GM21367 (cell line): ENCODE measurements around the gene SCN8A.
"Not testable (repeated sequence)": the region's sequence is repeated elsewhere in the genome, so short reads cannot be mapped to it uniquely, and the experiment has no call there.

Source experiments
- ATAC-seq: cut with Tn5 transposase; IDR thresholded peaks from one replicate; pipeline ENCODE4 v1.9.1; 2021; ENCODE audit not compliant: unreplicated experiment

SCN8A gene

GRCh38 chr12:51591016-51591901, at the start of gene SCN8A:
Gene SCN8A, plus strand, starts transcription at chr12:51591233. Its CDS starts 71,585 bp downstream, at chr12:51662818.
- no peak for ATAC-seq

DNA sequence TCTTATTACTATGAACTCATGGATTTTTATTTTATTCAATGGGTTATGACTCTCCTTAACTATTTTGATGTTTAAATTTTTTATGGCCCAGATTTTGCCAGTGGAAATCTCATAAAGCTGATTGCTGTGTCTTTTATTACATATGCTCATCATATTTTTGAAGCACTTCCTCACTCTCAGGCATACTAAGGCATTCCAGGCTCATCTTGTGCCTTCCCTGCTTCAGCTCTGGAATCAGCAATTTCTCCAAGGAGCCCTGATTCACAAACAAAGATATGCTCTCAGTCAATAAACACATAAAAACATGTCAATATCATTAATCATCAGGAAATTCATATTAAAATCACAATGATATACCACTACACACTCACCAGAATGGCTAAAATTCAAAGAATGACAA, 44.9 kb upstream of the SCN8A start:
- ATAC-seq, result no peak

DNA sequence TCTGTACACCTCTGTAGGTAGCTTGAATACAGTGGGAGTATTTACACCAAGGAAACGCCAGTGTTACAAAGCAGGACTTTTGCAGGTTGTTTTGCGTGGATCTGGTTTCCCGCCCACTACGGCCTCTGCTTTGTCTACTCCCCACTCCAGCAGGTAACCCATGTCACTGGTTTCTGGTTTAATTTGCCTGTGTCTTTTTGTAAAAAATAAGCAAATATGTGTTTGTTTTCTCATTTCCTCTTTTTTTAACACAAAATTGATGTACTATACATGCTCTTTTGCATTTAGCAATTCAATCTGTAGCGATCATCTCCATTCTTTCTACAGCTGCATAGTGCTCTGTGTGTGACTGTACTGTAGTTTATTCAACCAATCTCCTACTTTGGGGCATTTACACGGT, 43.4 kb upstream of the SCN8A start:
- no peak for ATAC-seq

GRCh38 chr12:51548241-51548640, 42.8 kb upstream of the SCN8A start:
- ATAC-seq, result no peak

DNA sequence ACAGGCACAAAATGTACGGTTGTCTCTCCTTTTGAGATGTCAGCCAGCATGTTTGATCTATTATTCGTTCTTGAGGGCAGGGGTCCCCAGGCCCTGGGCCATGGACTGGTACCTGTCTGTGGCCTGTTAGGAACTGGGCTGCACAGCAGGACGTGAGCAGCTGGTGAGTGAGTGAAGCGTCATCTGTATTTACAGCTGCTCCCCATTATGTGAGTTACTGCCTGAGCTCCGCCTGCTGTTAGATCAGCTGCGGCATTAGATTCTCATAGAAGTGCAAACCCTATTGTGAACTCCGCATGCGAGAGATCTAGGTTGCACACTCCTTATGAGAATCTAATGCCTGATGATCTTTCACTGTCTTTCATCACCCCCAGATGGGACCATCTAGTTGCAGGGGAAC, 41.4 kb upstream of the SCN8A start:
- no peak for ATAC-seq

DNA sequence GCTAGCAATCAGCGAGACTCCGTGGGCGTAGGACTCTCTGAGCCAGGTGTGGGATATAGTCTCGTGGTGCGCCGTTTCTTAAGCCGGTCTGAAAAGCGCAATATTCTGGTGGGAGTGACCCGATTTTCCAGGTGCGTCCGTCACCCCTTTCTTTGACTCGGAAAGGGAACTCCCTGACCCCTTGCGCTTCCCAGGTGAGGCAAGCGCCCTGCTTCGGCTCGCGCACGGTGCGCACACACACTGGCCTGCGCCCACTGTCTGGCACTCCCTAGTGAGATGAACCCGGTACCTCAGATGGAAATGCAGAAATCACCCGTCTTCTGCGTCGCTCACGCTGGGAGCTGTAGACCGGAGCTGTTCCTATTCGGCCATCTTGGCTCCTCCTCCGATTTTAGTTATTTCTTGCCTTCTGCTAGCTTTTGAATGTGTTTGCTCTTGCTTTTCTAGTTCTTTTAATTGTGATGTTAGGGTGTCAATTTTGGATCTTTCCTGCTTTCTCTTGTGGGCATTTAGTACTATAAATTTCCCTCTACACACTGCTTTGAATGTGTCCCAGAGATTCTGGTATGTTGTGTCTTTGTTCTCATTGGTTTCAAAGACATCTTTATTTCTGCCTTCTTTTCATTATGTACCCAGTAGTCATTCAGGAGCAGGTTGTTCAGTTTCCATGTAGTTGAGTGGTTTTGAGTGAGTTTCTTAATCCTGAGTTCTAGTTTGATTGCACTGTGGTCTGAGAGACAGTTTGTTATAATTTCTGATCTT, 22.6 kb upstream of the SCN8A start:
- not testable (repeated sequence) for ATAC-seq

DNA sequence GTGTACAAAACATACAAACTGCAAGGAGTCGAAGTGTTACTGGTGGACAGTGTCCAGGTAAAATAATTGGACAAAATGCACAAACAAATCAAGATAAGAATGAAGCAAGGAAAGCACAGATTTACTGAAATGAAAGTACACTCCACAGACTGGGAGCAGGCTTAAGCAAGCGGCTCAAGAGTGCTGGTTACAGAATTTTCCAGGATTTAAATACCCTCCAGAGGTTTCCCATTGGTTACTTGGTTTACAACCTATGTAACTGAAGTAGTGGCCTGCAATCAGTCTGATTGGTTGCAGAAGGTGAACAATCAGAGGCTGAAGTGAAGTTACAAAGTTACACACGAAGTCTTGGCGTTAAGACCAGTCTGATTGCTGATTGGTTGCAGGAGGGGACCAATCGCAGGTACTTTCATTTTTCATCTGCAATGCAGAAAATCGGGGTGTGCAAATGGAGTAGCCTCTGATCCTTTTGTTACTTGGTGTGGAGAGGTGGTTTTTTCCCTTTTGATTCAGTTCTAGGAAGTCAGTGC, 11.6 kb upstream of the SCN8A start:
- no peak for ATAC-seq

DNA sequence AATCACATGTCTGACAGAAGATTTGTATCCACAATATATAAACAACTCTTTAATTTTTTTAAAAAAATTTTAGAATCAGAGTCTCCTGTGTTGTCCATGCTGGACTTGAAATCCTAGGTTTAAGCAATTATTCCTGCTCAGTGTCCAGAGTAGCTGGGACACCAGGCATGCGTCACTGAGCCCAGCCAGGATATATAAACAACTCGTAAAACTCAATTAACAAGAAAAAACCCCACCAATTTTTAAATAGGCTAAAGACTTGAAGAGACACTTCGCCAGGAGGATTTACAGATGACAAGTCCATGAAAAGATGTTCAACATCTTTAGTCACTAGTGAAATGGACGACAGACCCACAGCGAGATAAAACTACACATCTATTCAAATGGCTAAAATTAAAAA, 2.0 kb upstream of the SCN8A start:
- ATAC-seq, result no peak

DNA sequence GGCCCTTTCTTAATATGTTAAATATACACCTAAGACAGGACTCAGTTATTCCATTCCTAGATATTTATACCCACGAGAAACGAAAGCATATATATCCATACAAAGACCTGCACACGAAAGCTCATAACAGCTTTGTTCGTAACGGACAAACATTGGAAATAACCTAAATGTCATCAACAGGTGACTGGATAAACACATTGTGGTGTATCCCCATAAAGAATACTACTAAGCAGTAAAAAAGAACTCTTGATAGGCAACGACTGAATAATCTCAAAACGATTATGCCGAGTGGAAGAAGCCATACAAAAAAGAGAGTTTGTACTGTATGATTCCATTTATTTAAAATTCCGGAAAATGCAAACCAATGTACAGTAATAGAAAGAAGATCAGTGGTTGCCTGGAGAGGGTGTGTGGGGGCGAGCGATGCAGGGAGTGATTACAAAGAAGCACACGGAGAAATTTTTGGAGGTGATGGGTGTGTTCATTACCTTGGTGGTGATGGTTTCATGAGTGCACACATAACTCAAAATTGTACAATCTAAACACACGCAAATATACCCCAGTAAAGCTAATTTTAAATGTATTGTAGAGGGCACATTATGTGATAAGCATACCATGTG, 1.4 kb upstream of the SCN8A start:
- ATAC-seq, result no peak

GRCh38 chr12:51590347-51591015, 552 bp upstream of the SCN8A start:
- ATAC-seq, result peak; percentile 55

DNA sequence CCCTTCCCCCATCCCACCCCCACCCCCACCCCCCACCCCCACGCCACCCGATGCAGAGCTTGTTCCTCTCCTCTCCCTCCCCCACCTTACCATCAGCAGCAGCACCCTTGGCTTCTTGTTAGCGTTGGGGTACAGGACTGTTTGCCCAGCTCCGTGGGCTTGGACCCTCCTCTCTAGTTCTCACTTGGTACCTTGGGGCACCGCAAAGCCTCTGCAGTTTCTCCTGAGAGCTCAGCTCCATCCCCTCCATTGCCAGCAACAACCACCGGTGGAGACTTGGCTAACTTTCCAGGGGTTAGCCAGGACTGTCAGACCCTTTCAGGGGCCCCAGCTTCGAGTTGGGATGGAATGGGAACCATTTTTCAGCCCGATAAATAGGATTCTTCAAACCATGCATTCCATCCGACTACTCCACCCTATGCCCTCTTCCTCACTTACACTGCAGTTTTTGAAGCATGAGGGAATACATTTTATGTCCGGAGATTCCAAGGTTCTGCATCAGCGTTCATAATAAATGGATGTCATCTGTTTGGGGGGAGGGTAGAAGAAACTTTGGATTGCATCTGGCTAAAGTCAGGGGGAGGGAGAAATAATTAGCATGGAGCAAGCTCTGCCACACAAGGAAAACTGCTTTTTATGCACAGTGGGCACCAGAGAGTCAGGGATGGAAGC, 1.1 kb downstream of the SCN8A start:
- ATAC-seq, result no peak

GRCh38 chr12:51593021-51593420, 2.0 kb downstream of the SCN8A start:
- ATAC-seq, result no peak

DNA sequence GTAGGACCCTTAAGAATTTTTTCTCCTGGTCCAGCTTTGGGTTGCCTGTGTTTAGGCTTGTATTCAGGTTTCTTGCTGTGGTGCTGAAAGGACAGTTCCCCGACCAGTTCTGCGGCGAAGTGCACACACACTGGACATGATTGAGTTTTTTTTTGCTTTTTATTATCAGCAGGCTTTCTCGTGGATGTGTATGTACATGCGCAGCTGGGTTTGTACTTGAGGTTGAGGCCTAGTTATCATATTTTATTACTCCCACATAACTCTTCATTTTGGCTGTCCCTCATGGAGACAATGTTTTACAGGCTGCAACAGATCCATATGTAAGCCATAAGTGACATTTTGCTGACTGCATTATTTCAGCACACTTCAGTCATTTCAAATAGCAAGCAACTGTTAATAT, 2.5 kb downstream of the SCN8A start:
- ATAC-seq, result no peak

- no peak for ATAC-seq
These were observed 7.1 kb downstream of the SCN8A start for GRCh38 chr12:51598156-51598555.

- no peak for ATAC-seq
These were observed 9.7 kb downstream of the SCN8A start for GRCh38 chr12:51600721-51601120.

- ATAC-seq, result no peak
These were observed 10.2 kb downstream of the SCN8A start for GRCh38 chr12:51601241-51601640.

DNA sequence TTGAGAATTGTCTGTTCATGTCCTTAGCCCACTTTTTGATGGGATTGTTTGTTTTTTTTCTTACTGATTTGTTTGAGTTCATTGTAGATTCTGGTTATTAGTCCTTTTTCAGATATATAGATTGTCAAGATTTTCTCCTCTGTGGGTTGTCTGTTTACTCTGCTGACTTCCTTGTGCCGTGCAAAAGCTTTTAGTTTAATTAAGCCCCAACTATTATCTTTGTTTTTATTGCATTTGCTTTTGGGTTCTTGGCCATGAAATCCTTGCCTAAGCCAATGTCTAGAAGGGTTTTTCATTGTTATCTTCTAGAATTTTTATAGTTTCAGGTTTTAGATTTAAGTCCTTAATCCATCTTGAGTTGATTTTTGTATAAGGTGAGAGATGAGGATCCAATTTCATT, 14.9 kb downstream of the SCN8A start:
- ATAC-seq, result not testable (repeated sequence)

DNA sequence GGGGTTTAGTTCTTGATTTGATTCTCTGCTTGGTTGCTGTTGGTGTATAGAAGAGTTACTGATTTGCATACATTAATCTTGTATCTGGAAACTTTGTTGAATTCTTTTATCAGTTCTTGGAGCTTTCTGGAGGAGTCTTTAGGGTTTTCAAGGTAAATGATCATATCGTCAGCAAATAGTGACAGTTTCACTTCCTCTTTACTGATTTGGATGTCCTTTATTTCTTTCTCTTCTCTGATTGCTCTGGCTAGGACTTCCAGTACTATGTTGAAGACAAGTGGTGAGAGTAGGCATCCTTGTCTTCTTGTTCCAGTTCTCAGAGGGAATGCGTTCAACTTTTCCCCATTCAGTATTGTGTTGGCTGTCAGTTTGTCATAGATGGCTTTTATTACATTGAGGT, 16.2 kb downstream of the SCN8A start:
- not testable (repeated sequence) for ATAC-seq

DNA sequence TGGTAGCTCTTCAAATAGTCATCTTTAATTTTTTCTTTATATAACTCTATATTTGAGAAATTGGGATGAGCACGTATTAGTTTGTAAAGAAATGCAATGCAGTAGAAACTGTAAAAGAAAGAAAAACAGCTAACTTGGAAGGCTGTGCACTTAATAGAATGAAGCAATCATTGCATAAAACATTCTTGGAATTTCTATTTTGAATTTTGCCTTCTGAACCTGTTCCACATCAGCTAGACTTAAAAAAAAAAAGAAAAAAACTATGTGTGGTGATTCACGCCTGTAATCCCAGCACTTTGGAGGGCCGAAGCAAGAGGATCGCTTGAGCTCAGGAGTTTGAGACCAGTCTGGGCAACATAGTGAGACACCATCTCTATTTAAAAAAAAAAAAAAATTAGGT, 29.4 kb downstream of the SCN8A start:
- no peak for ATAC-seq

GRCh38 chr12:51621156-51621922, 30.3 kb downstream of the SCN8A start:
- no peak for ATAC-seq
